ENCODE data around the gene RANBP3. TPM values are rescaled to one million over a fixed set of nuclear protein-coding genes. Genes with fewer than 3 reads are reported as not detected.

RANBP3 gene
- total and polyA plus RNA-seq, 7 donors = 40.5 to 71.7 (median 48.7) TPM

DNA sequence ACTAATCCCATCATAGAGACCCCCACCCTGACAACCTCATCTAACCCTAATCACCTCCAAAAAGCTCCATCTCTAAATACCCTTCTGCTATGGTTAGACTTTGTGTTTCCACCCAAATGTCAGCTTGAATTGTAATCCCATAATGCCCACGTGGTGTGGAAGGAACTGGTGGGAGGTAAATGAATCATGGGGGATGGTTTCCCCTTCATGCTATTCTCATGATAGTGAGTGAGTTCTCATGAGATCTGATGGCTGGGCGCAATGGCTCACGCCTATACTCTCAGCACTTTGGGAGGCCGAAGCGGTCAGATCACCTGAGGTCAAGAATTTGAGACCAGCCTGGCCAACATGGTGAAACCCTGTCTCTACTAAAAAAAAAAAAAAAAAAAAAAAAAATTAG lies 70.7 kb downstream of the RANBP3 start:
- TF ChIP-seq, protein P1, sequence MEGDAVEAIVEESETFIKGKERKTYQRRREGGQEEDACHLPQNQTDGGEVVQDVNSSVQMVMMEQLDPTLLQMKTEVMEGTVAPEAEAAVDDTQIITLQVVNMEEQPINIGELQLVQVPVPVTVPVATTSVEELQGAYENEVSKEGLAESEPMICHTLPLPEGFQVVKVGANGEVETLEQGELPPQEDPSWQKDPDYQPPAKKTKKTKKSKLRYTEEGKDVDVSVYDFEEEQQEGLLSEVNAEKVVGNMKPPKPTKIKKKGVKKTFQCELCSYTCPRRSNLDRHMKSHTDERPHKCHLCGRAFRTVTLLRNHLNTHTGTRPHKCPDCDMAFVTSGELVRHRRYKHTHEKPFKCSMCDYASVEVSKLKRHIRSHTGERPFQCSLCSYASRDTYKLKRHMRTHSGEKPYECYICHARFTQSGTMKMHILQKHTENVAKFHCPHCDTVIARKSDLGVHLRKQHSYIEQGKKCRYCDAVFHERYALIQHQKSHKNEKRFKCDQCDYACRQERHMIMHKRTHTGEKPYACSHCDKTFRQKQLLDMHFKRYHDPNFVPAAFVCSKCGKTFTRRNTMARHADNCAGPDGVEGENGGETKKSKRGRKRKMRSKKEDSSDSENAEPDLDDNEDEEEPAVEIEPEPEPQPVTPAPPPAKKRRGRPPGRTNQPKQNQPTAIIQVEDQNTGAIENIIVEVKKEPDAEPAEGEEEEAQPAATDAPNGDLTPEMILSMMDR (IDR thresholded peaks at IDR 0.05) = no peak
- WGBS, 3 donors = 60 to 76% (median 65%) methylated on average over 5 of the region's 5 CpGs
- no peak overlapping the region for H3K4me3 ChIP-seq
- intact Hi-C loops (cut with DNase I) = loop anchor here in 1 of 2 donors (5.0 kb wide), 1 partner anchor 40 kb away; no protein-coding TSS in a partner anchor
- no peak overlapping the region for H3K27ac ChIP-seq
- peaks cover 0 to 17% of the 10 kb centered on the region in 2 donors for H3K36me3 ChIP-seq (ENCODE audit: insufficient read depth in 1 of 2, low read depth in 1 of 2)
- no peaks in the 10 kb centered on the region for H3K9me3 ChIP-seq
- H3K4me1 ChIP-seq = peaks cover 16% of the 10 kb centered on the region
- no peaks in the 10 kb centered on the region for H3K27me3 ChIP-seq (ENCODE audit: insufficient read depth in 3 of 3, low read length in 2 of 3)
- ATAC-seq (no peak), DNase-seq (no peak)

- no peak for ATAC-seq
- Histone ChIP-seq H3K4me3 (peak overlapping the region; percentile 98), H3K27ac (peak overlapping the region; percentile 92), H3K36me3 (ENCODE audit: insufficient read depth in 1 of 2, low read depth in 1 of 2) (peaks cover 0 to 19% of the 10 kb centered on the region in 2 donors), H3K27me3 (ENCODE audit: insufficient read depth in 3 of 3, low read length in 2 of 3) (no peaks in the 10 kb centered on the region), H3K4me1 (peaks cover 18% of the 10 kb centered on the region), H3K9me3 (no peaks in the 10 kb centered on the region)
- TF ChIP-seq, protein P1 (IDR thresholded peaks at IDR 0.05) = no peak
- intact Hi-C loops (cut with DNase I) = loop anchor here in 1 of 2 donors (5.0 kb wide), 1 partner anchor 42 kb away; no protein-coding TSS in a partner anchor
- DNase-seq = no peak
- 47 to 50% (median 49%) methylated on average over 30 to 31 of the region's 31 CpGs for WGBS, 3 donors
These were observed 72.7 kb downstream of the RANBP3 start for GRCh38 chr19:5905114-5905778.

DNA sequence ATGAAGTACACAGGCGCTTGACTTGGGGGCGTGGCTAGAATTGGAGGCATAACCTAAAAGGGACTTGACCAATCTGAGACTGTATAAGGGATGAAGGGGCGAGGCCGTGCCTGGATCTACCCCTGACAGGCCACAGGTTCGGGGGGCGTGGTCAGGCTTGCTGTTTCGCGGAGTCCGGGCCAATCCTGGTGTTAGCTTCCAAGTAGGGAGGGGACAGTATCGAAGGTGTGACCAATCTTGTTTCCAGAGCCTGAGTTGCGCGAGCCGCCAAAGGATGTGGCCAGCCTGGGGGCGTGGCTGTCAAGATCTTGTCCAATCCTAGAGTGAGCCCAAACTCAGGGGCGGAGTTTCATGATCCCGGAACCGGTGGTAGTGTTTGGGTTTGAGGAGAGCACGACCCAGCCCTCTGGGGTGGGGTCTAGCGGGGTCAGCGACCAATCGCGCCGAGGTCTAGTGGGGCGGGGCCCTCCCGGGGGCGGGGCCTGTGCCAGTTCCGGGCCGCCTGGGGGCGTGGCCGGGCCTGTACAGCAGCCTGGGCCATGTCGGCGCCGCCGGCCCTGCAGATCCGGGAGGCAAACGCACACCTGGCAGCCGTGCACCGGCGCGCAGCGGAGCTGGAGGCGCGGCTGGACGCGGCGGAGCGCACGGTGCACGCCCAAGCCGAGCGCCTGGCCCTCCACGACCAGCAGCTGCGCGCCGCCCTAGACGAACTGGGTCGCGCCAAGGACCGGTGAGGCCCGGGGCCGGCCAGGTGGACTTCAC lies 73.4 kb downstream of the RANBP3 start, which contains the start of gene VMAC:
Gene VMAC, plus strand, starts transcription at position 521 of the 762 bp plus-strand sequence. Its CDS starts 19 bp downstream, at position 540.
- 0 to 1% (median 0%) methylated on average over 49 to 61 of the region's 61 CpGs for WGBS, 3 donors
- peak; percentile 81 to 84 (median 82) for ATAC-seq
- no peaks in the 10 kb centered on the region for H3K27me3 ChIP-seq (ENCODE audit: insufficient read depth in 3 of 3, low read length in 2 of 3)
- H3K9me3 ChIP-seq = no peaks in the 10 kb centered on the region
- peak within 1 kb of the TSS; percentile 98 for H3K4me3 ChIP-seq
- H3K4me1 ChIP-seq = peaks cover 18% of the 10 kb centered on the region
- intact Hi-C loops (cut with DNase I) = loop anchor here in 1 of 2 donors (5.0 kb wide), 1 partner anchor 43 kb away; no protein-coding TSS in a partner anchor
- peak within 1 kb of the TSS; percentile 92 for H3K27ac ChIP-seq
- DNase-seq = peak; percentile 100
- peaks cover 0 to 12% of the 10 kb centered on the region in 2 donors for H3K36me3 ChIP-seq (ENCODE audit: insufficient read depth in 1 of 2, low read depth in 1 of 2)
- TF ChIP-seq, protein P1 (IDR thresholded peaks at IDR 0.05) = no peak

GRCh38 chr19:5903624-5904351 lies 74.2 kb downstream of the RANBP3 start, which contains the start of gene NDUFA11:
NDUFA11 (minus strand) TSS chr19:5903790; CDS start chr19:5903708, 82 bp downstream.
- Histone ChIP-seq H3K4me3 (peak within 1 kb of the TSS; percentile 98), H3K9me3 (no peaks in the 10 kb centered on the region), H3K36me3 (ENCODE audit: insufficient read depth in 1 of 2, low read depth in 1 of 2) (peaks cover 0 to 5% of the 10 kb centered on the region in 2 donors), H3K27me3 (ENCODE audit: insufficient read depth in 3 of 3, low read length in 2 of 3) (no peaks in the 10 kb centered on the region), H3K4me1 (peaks cover 18% of the 10 kb centered on the region), H3K27ac (peak within 1 kb of the TSS; percentile 92)
- WGBS, 3 donors = 0 to 1% (median 0%) methylated on average over 51 to 57 of the region's 57 CpGs
- intact Hi-C loops (cut with DNase I) = no loop called here
- DNase-seq = peak; percentile 99
- peak; percentile 79 to 82 (median 82) for ATAC-seq
- TF ChIP-seq, protein P1 (IDR thresholded peaks at IDR 0.05) = no peak

Data from psoas muscle (tissue), 8 donors.